ENCODE data around the gene VEGFB.
"Not testable (repeated sequence)": the region's sequence is repeated elsewhere in the genome, so short reads cannot be mapped to it uniquely, and the experiment has no call there.

The VEGFB gene

GRCh38 chr11:64244107-64244506 is 9.7 kb downstream of the VEGFB start:
- FAIRE-seq (no peak), DNase-seq (ENCODE audit: insufficient read length, low spot score) (no peak)
- no peak for TF ChIP-seq CTCF (IDR thresholded peaks at IDR 0.05; ENCODE audit: insufficient read depth, missing control alignments)

- TF ChIP-seq CTCF (IDR thresholded peaks at IDR 0.05; ENCODE audit: insufficient read depth, missing control alignments): no peak
- no peak for DNase-seq (ENCODE audit: insufficient read length, low spot score)
- FAIRE-seq: no peak
Observed at GRCh38 chr11:64244966-64245365, 10.6 kb downstream of the VEGFB start.

- TF ChIP-seq CTCF (IDR thresholded peaks at IDR 0.05; ENCODE audit: insufficient read depth, missing control alignments): no peak
- DNase-seq (ENCODE audit: insufficient read length, low spot score): no peak
- FAIRE-seq: no peak
Observed at GRCh38 chr11:64245401-64245796, 11.0 kb downstream of the VEGFB start.

GRCh38 chr11:64245797-64246620 is 11.6 kb downstream of the VEGFB start:
- DNase-seq (ENCODE audit: insufficient read length, low spot score): no peak
- TF ChIP-seq CTCF (IDR thresholded peaks at IDR 0.05; ENCODE audit: insufficient read depth, missing control alignments): no peak
- no peak for FAIRE-seq

GRCh38 chr11:64246621-64246870 is 12.2 kb downstream of the VEGFB start:
- FAIRE-seq; DNase-seq (ENCODE audit: insufficient read length, low spot score): not testable (repeated sequence)

- no peak for TF ChIP-seq CTCF (IDR thresholded peaks at IDR 0.05; ENCODE audit: insufficient read depth, missing control alignments)
- DNase-seq (ENCODE audit: insufficient read length, low spot score): peak; percentile 89
- no peak for FAIRE-seq
Observed at GRCh38 chr11:64246871-64247728, 12.7 kb downstream of the VEGFB start, which contains the start of gene PPP1R14B. TSS of gene PPP1R14B (minus strand) at chr11:64246943. CDS start at chr11:64246673, 270 bp downstream.

- DNase-seq (ENCODE audit: insufficient read length, low spot score) (no peak), FAIRE-seq (no peak)
- TF ChIP-seq CTCF (IDR thresholded peaks at IDR 0.05; ENCODE audit: insufficient read depth, missing control alignments): no peak
Observed at GRCh38 chr11:64247729-64248531, 13.5 kb downstream of the VEGFB start.
